D721Med (cell line): ENCODE data around the gene NDUFA13.

ENCODE experiments used
- DNase-seq: peaks from one replicate; pipeline ENCODE4 v3.0.0; 2011; ENCODE audit warnings: low spot score; ENCODE audit not compliant: insufficient read length
- FAIRE-seq: peaks from 2 replicates; lab custom pipeline; 2011; peaks lifted over from hg19 to GRCh38; lab: Jason Lieb, UNC
- TF ChIP-seq, protein P1 (sequence below): IDR thresholded peaks from 2 replicates; pipeline ENCODE4 v1.5.1; 2012; ENCODE audit warnings: mild to moderate bottlenecking, control low read depth; ENCODE audit not compliant: insufficient read depth; ENCODE audit errors: missing control alignments

Gene NDUFA13

DNA sequence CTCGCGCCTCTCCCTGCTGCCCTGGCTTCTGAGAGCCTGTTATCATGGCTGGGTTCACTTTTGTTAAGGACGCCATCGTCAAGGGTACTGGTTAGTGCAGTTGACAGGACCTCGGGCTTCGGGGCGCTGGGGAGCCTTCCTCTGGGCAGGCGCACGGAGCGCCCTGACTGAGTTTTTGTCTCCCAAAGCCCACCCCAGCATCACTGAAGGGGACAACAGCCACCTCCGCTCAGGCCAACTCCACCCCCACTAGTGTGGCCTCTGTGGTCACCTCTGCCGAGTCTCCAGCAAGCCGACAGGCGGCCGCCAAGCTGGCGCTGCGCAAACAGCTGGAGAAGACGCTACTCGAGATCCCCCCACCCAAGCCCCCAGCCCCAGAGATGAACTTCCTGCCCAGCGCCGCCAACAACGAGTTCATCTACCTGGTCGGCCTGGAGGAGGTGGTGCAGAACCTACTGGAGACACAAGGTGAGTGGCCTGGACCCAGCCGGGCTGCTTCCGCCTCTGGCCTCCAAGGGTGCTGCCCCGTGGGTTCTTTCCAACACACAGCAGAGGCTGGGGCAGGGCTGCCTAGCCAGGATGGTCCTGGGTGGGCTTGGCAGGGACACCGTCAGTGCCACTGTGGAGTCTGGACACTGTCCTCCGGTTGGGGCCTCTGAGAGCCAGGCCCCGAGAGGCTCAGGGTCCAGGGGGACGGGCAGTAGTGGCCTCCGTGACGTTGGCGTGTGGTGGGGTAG, 17.6 kb upstream of the NDUFA13 start:
- FAIRE-seq (no peak), DNase-seq (no peak)
- TF ChIP-seq, protein P1, sequence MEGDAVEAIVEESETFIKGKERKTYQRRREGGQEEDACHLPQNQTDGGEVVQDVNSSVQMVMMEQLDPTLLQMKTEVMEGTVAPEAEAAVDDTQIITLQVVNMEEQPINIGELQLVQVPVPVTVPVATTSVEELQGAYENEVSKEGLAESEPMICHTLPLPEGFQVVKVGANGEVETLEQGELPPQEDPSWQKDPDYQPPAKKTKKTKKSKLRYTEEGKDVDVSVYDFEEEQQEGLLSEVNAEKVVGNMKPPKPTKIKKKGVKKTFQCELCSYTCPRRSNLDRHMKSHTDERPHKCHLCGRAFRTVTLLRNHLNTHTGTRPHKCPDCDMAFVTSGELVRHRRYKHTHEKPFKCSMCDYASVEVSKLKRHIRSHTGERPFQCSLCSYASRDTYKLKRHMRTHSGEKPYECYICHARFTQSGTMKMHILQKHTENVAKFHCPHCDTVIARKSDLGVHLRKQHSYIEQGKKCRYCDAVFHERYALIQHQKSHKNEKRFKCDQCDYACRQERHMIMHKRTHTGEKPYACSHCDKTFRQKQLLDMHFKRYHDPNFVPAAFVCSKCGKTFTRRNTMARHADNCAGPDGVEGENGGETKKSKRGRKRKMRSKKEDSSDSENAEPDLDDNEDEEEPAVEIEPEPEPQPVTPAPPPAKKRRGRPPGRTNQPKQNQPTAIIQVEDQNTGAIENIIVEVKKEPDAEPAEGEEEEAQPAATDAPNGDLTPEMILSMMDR: no peak

DNA sequence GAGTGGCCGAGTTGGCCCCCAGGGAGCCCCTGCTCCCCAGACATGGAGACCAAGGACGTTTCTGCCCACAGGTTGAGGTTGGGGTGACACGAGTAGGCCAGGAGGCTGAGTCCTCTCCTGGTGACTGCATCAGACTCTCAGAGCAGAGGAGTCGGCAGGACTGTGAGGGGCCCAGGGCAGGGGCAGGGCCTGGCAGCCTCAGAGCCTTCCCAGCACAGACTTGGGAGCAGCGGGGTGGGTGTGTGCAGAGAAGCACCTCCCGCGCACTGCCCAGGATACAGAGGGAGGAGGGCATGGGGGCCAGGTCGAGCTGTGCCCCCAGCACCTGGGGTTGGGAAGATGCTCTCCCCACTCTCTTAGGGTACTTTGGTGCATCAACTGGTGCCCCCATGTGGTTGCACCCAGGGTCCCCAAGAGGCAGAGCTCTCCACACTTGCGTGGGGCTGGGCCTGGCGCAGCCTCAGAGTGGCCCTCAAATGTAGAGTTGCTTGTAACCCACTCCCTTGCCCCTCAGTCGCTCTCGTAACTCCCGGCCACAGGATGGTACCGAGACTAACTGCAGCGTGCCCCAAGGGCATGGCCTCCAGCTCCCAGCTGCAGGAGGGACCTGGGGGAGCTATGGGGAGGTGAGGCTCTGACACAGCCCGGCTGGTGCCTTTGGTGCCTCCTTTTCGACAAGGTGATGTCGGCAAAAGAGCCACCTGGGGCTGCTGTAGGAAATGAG, 16.6 kb upstream of the NDUFA13 start:
- TF ChIP-seq, protein P1: no peak
- FAIRE-seq (no peak), DNase-seq (no peak)

DNA sequence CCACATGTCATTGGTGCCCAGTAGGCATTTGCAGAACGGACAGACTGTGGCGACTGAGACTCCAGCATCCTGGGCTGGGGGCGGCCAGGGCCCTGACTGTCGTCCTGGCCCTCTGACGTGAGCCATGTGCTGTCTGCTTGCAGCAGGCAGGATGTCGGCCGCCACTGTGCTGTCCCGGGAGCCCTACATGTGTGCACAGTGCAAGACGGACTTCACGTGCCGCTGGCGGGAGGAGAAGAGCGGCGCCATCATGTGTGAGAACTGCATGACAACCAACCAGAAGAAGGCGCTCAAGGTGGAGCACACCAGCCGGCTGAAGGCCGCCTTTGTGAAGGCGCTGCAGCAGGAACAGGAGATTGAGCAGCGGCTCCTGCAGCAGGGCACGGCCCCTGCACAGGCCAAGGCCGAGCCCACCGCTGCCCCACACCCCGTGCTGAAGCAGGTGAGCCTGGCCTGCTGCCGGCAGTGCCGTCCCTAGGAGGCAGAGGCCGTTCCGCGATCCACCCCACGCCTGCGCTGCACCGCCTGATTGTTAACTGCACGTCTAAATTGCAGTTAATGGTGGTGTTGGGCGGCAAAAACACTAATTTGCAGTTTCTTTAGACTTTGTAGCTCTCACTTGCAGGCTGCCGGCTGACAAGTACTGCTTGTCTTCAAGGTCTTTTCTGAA, 14.9 kb upstream of the NDUFA13 start:
- TF ChIP-seq, protein P1: no peak

DNA sequence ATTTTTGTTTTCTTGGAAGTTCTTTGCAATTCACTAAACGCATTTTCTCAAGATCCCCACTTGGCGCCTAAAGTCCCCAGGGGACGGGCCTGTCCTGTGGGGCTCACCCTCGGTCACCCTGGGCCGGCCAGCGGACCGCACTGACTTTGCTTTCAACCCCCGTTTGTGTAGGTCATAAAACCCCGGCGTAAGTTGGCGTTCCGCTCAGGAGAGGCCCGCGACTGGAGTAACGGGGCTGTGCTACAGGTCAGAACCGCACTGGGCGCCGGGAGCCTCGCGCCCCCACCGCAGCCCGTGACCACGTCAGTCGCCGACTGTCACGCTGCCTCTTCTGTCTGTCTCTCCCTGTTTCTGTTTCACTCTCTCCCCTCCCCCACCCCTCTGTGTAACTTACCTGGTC, 14.2 kb upstream of the NDUFA13 start:
- FAIRE-seq: no peak

More for the DNA sequence above, 14.9 kb upstream of the NDUFA13 start:
- DNase-seq: no peak
- FAIRE-seq: no peak

DNA sequence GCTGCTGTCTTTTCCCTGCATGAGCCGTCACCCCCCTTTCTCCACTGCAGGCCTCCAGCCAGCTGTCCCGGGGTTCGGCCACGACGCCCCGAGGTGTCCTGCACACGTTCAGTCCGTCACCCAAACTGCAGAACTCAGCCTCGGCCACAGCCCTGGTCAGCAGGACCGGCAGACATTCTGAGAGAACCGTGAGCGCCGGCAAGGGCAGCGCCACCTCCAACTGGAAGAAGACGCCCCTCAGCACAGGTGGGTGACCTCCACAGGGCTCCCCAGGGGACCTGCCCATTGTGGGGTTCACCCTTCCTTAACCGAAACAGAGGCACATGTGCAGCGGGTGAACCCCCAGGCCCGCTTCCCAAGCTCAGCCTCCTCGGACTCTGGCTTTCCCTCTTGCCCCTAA, 13.7 kb upstream of the NDUFA13 start:
- TF ChIP-seq, protein P1: no peak
- FAIRE-seq: no peak

More for the DNA sequence above, 14.2 kb upstream of the NDUFA13 start:
- no peak for DNase-seq
- TF ChIP-seq, protein P1: no peak

DNA sequence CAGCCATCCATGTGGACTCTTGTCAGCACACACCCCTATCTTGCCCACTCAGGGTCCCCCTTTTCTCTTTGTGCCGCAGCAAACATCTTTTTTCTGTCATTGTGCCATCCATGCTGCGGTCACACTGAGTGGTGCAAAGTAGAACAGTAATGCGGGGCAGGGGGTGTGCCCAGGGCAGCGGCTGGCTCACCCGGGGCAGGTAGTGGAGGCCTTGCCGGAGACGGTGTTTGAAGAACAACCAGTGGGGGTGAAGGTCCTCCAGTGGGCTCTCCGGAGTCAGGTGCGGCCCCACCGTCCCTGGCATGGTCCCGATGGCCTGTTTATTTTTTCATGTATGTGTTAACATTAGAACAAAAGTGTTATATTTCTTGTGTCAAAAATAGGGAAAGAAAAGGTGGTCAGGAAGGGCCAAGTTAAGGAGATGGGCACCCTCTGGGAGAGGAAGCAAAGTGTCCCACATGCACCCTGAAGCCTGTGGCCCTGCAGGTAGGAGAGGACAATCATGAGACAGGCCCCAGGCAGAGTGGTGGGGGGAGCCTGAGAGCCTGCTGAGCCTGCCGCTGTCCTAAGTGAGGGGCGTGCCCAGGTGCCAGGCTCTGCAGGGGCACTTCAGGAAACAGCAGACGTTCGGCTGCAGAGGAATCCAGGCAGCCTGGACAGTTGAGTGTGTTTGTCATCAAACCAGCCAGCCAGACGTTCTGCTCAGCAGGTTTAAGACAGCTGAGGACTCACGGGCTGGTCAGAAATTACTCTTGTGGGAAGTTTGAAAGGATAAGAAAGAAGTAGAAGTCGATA, 13.0 kb upstream of the NDUFA13 start:
- DNase-seq: no peak
- no peak for FAIRE-seq
- TF ChIP-seq, protein P1: no peak

More for the DNA sequence above, 13.7 kb upstream of the NDUFA13 start:
- no peak for DNase-seq
